ENCODE measurements around the gene RPL31. TPM values are rescaled to one million over a fixed set of nuclear protein-coding genes. Genes with fewer than 3 reads are reported as not detected.

RPL31 gene
- polyA plus RNA-seq, 1 of the 3 experiments (the other 2 are of a cell fraction), result 4,488 TPM

GRCh38 chr2:100955226-100955625, 46.9 kb upstream of the RPL31 start:
- Histone ChIP-seq H3K9me3 (no peaks in the 10 kb centered on the region), H3K9me2 (no peaks in the 10 kb centered on the region), H3K79me2 (ENCODE audit: insufficient read depth) (no peaks in the 10 kb centered on the region), H3K4me2 (no peak overlapping the region), H3F3A (replicated peaks; ENCODE audit: insufficient read depth) (no peaks in the 10 kb centered on the region), H3K36me3 (replicated peaks in 1 of 2; ENCODE audit: control insufficient read depth in 1 of 2, insufficient read depth in 2 of 2, low read length in 1 of 2) (peaks cover 0 to 3% of the 10 kb centered on the region in 2 experiments), H3K4me3 (ENCODE audit: low read depth in 2 of 2, low read length in 1 of 2) (no peak overlapping the region), H3K4me1 (ENCODE audit: control insufficient read depth in 1 of 2, insufficient read depth in 2 of 2, low read depth in 1 of 2, low read length in 1 of 2) (peaks cover 0 to 8% of the 10 kb centered on the region in 2 experiments; a peak in 2 of 4 replicates), H3K9ac (no peak overlapping the region), H3K27ac (ENCODE audit: low read depth in 2 of 2, low read length in 1 of 2) (no peak overlapping the region), H3K27me3 (ENCODE audit: insufficient read depth) (no peaks in the 10 kb centered on the region), H2AFZ (ENCODE audit: low read depth) (no peak overlapping the region), H4K20me1 (ENCODE audit: insufficient read depth) (no peaks in the 10 kb centered on the region)
- ChIA-PET POLR2A (no interaction called here), CTCF (no interaction called here)
- no peak for DNase-seq
- WGBS (ENCODE audit: low lambda C conversion rate), result 90% methylated on average over 4 of the region's 4 CpGs
- TF ChIP-seq RAD21 (IDR thresholded peaks at IDR 0.05; ENCODE audit: low read length) (no peak), NRF1 (IDR thresholded peaks at IDR 0.05; ENCODE audit: low read depth, low read length) (no peak), USF1 (IDR thresholded peaks at IDR 0.05; ENCODE audit: borderline replicate concordance, low read depth) (no peak), FOSL2 (IDR thresholded peaks at IDR 0.05; ENCODE audit: borderline replicate concordance, low read depth) (no peak), RCOR1 (IDR thresholded peaks at IDR 0.05; ENCODE audit: low read length) (no peak), MAX (IDR thresholded peaks at IDR 0.05; ENCODE audit: low read depth) (no peak), TCF12 (IDR thresholded peaks at IDR 0.05) (no peak), YY1 (IDR thresholded peaks at IDR 0.05; ENCODE audit: low read depth) (no peak), JUND (IDR thresholded peaks at IDR 0.05) (no peak), TAF1 (IDR thresholded peaks at IDR 0.05; ENCODE audit: borderline replicate concordance, low read depth, low read length) (no peak), SMC3 (IDR thresholded peaks at IDR 0.05; ENCODE audit: low read depth, low read length) (no peak), NFIC (IDR thresholded peaks at IDR 0.05; ENCODE audit: borderline replicate concordance) (no peak), IRF3 (IDR thresholded peaks at IDR 0.05; ENCODE audit: low read depth, low read length) (no peak), POLR2AphosphoS5 (IDR thresholded peaks at IDR 0.05; ENCODE audit: low read depth, low read length) (no peak), MEF2A (IDR thresholded peaks at IDR 0.05; ENCODE audit: borderline replicate concordance, low read depth) (no peak)
- TF ChIP-seq, protein P1, sequence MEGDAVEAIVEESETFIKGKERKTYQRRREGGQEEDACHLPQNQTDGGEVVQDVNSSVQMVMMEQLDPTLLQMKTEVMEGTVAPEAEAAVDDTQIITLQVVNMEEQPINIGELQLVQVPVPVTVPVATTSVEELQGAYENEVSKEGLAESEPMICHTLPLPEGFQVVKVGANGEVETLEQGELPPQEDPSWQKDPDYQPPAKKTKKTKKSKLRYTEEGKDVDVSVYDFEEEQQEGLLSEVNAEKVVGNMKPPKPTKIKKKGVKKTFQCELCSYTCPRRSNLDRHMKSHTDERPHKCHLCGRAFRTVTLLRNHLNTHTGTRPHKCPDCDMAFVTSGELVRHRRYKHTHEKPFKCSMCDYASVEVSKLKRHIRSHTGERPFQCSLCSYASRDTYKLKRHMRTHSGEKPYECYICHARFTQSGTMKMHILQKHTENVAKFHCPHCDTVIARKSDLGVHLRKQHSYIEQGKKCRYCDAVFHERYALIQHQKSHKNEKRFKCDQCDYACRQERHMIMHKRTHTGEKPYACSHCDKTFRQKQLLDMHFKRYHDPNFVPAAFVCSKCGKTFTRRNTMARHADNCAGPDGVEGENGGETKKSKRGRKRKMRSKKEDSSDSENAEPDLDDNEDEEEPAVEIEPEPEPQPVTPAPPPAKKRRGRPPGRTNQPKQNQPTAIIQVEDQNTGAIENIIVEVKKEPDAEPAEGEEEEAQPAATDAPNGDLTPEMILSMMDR (IDR thresholded peaks at IDR 0.05), result no peak
- TF ChIP-seq, protein P2, sequence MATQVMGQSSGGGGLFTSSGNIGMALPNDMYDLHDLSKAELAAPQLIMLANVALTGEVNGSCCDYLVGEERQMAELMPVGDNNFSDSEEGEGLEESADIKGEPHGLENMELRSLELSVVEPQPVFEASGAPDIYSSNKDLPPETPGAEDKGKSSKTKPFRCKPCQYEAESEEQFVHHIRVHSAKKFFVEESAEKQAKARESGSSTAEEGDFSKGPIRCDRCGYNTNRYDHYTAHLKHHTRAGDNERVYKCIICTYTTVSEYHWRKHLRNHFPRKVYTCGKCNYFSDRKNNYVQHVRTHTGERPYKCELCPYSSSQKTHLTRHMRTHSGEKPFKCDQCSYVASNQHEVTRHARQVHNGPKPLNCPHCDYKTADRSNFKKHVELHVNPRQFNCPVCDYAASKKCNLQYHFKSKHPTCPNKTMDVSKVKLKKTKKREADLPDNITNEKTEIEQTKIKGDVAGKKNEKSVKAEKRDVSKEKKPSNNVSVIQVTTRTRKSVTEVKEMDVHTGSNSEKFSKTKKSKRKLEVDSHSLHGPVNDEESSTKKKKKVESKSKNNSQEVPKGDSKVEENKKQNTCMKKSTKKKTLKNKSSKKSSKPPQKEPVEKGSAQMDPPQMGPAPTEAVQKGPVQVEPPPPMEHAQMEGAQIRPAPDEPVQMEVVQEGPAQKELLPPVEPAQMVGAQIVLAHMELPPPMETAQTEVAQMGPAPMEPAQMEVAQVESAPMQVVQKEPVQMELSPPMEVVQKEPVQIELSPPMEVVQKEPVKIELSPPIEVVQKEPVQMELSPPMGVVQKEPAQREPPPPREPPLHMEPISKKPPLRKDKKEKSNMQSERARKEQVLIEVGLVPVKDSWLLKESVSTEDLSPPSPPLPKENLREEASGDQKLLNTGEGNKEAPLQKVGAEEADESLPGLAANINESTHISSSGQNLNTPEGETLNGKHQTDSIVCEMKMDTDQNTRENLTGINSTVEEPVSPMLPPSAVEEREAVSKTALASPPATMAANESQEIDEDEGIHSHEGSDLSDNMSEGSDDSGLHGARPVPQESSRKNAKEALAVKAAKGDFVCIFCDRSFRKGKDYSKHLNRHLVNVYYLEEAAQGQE (IDR thresholded peaks at IDR 0.05; ENCODE audit: low read depth, low read length), result no peak

Measured in SK-N-SH (cell line).